OCI-M2 (cell line): ENCODE data around the gene MISP3.
"Not testable (repeated sequence)": the region's sequence is repeated elsewhere in the genome, so short reads cannot be mapped to it uniquely, and the experiment has no call there.

Experiments
- DNase-seq: peaks from one replicate; lab custom pipeline; 2025; ENCODE audit not compliant: unreplicated experiment; lab: John Stamatoyannopoulos, UW

The MISP3 gene

DNA sequence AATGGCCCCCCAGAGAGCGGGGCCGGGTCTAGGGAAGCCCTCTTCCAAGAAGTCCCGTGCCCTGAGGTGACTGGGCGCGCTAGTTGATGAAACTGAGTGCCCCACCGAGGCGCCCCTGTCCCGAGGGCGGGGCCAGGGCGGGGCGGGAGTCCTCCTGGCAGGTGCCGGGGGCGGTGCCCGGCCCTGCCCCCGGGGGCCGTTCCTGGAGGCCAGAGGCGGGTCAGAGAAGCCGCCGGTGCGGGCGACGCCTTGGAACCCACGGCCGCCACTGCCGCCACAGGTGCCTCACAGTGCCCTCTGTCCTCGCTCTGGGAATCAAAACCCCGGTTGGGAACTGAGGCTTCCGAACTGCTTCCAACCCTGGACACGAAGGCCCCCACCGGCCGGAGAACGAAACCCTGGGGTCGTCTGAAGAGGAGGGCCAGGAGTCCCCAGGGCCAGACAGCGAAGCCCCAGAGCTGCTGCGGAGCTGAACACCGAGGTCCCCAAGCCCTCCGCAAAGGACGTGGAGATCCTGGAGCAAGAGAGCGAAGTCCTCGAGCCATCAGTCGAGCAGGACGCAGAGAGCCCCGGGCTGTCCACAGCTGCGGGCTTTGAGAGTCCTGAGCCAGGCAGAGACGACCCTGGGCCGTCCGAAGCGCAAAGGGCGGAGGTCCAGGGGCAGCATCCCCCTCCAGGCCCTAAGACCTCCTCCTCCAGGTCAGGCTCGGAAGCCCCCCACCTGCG, at the start of gene MISP3:
Gene MISP3, plus strand, starts transcription at position 252 of the 726 bp plus-strand sequence. CDS start 524 bp downstream, outside the sequence.
- no peak for DNase-seq

DNA sequence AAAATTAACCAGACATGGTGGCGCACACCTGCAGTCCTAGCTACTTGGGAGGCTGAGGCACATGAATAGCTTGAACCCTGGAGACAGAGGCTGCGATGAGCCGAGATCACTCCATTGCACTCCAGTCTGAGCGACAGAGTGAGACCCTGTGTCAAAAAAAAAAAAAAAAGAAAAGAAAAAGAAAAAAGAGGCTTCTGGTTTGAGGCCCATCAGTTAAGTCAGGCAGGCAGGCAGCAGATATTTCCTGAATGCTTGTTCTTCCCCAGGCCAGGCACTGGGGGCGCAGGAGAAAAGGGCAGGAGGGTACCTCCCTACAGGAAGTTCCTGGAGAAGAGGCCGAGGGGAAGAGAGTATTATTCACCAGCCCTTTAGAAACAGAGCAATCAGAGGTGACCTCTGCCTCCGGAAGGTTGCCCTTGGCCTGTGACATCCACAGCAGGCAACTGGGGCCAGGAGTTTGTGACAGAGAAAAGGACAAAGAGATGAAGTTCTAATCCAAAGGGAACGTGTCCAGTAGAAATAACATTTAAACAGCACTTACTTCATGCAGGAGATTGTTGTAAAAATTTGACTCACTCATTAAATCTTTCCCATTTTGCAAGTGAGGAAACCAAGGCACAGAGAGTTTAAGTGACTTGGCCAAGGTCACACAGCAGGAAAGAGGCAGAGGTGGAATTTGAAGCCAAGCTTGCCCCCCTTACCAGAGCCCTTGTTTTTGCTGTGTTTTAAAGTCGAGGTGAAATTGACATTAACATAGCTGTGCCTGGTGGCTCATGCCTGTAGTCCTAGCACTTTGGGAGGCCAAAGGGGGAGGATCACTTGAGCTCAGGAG, 49.0 kb upstream of the MISP3 start:
- peak; percentile 58 for DNase-seq

DNA sequence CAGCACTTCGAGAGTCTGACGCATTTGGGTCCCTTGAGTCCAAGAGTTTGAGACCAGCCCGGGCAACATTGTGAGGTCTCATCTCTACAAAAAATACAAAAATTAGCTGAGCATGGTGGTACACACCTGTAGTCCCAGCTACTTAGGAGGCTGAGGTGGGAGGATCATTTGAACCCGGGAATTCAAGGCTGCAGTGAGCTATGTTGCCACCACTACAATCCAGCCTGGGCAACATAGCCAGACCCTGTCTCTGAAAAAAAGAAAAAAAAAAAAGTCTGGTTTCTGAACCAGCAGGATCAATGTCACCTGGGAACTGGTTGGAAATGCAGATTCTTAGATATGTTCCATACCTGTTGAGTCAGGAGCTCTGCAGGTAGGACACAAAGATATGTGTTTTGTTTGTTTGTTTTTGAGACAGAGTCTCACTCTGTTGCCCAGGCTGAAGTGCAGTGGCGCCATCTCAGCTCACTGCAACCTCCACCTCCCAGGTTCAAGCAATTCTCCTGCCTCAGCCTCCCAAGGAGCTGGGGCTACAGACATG, 45.9 kb upstream of the MISP3 start:
- not testable (repeated sequence) for DNase-seq

DNA sequence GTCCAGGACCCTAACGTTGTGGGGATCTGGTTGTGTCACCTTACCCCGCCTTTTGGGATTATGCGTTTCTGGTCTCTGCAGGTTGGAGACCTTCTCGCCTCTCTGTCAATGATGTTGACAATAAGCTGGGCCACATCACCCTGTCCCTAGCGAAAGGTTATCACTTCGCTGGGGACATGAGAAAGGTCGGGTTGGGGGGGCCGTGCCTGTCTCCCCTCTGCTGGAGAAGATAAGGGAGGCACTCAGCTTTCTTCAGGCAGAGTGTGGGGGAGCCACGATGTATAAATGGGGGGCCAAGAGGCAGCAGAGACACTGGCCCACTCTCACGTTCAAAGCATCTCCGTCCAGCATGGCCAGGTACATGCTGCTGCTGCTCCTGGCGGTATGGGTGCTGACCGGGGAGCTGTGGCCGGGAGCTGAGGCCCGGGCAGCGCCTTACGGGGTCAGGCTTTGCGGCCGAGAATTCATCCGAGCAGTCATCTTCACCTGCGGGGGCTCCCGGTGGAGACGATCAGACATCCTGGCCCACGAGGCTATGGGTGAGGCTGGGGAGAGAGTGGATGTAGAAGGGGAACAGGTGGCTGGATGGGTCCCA, 44.6 kb upstream of the MISP3 start, which contains the start of gene RLN3:
Gene RLN3, plus strand, starts transcription at position 293 of the 595 bp plus-strand sequence. Its CDS starts 57 bp downstream, at position 350.
- DNase-seq: no peak

DNA sequence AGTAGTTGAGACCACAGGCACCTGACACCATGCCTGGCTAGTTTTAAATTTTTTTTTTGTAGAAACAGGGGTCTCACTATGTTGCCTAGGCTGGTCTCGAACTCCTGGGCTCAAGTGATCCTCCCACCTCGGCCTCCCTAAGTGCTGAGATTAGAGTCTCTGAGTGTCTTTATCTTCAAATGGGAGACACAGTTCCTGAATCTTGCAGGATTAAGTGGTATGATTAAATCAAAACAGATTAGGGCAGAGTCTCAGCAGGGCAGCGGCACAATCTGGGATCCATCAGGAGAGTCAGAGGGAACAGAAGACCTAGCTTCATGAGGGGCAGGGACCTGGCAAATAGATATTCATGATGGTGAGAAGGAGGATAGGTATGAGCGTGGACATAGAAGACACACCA, 43.7 kb upstream of the MISP3 start:
- no peak for DNase-seq

DNA sequence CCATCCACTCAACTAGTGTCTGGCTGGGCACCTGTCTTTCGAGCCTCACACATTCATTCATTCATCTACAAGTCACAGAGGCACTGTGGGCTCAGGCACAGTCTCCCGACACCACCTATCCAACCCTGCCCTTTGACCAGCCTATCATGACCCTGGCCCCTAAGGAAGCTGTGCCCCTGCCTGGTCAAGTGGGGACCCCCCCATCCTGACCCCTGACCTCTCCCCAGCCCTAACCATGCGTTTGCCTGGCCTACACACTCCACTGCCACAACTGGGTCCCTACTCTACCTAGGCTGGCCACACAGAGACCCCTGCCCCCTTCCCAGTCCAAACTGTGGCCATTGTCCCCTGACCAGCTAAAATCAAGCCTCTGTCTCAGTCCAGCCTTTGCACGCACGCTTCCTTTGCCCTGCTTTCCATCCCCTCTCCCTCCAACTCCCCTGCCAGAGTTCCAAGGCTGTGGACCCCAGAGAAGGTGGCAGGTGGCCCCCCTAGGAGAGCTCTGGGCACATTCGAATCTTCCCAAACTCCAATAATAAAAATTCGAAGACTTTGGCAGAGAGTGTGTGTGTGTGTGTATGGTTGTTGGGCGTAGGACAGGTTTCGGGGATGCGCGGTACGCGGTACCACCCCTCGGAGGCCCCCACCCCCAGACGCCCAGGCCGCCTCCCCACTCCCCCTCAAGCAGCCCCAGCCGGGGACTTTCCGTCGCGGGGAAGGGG, 41.4 kb upstream of the MISP3 start:
- DNase-seq: no peak

DNA sequence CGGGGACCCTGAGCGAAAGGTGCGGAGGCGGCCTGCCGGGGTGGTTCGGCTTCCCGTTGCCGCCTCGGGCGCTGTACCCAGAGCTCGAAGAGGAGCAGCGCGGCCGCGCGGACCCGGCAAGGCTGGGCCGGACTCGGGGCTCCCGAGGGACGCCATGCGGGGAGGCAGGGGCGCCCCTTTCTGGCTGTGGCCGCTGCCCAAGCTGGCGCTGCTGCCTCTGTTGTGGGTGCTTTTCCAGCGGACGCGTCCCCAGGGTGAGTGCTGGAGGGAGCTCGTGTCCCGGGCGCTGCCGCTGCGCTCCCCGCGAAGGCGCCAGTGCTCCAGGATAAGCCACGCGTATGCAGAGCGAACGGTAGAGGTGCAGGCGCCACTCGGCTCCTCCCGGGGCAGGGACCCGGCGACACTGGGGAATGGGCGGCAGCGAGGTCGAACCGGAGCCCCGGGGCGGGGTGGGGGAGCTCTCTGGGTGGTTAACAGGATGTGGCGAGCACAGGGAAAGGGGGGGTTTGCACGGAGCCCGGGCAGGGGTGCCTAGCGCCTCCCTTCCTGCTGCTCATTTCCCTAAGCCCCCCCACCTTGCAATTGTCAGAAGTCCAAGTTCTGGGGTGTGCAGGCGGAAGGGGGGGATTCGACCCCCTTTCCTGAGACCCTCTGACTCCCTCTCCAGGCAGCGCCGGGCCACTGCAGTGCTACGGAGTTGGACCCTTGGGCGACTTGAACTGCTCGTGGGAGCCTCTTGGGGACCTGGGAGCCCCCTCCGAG, 40.7 kb upstream of the MISP3 start, which contains the start of gene IL27RA:
Gene IL27RA, plus strand, starts transcription at position 44 of the 762 bp plus-strand sequence. Its CDS starts 111 bp downstream, at position 155.
- peak; percentile 78 for DNase-seq

DNA sequence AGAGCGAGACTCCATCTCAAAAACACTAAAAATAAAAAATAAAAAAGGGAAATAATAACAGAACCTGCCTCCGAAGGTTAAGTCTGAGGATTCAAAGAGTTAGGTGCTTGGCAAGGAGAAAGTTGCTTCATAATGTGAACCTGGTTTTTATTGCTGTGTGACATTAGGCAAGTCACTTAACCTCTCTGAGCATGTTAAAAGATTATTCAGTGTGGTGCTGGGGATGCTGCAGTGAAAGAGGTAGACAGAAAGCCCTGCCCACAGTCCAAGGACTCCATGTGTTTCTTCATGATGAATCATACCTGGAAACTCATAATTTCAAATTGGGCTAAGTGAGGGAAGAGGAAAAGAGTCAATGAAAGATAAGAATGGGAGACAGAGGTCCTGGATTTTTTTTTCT, 38.6 kb upstream of the MISP3 start:
- no peak for DNase-seq

DNA sequence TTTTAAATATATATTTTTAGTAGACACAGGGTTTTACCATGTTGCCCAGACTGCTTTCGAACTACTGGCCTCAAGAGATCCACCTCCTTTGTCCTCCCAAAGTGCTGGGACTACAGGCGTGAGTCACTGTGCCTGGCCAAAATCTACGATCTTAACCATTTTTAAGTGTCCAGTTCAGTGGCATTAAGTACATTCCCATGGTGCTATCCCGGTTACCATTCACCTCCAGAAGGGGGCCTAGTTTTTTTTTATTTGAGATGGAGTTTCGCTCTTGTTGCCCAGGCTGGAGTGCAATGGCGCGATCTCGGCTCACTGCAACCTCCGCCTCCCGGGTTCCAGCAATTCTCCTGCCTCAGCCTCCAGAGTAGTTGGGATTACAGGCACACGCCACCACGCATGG, 37.4 kb upstream of the MISP3 start:
- not testable (repeated sequence) for DNase-seq

DNA sequence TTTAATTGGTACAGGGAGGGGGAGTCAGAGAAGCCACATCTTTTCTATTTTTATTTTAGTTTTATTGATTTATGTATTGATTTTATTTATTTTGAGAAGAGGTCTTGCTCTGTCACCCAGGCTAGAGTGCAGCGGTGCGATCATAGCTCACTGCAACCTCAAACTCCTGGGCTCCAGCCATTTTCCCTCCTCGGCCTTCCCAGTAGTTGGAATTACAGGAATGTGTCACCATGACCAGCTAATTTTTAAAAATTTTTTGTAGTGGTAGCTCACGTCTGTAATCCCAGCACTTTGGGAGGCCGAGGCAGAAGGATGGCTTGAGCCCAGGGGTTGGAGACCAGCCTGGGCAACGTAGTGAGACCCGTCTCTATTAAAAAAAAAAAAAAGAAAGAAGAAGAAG, 36.9 kb upstream of the MISP3 start:
- no peak for DNase-seq

DNA sequence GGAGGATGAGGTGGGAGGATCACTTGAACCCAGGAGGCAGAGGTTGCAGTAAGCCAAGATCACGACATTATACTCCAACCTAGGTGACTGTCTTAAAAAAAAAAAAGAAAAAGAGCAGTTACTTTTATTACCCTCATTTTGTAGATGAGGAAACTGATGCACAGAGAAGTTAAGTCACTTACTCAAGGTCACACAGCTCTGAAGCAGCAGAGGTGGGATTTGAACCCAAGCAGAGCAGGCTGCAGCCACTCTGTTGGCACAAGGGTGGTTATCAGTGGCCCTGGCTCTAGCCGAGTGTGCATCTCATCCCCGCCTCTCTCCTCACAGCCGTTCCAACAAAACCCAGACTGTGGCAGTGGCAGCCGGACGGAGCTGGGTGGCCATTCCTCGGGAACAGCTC, 33.4 kb upstream of the MISP3 start:
- DNase-seq: no peak

DNA sequence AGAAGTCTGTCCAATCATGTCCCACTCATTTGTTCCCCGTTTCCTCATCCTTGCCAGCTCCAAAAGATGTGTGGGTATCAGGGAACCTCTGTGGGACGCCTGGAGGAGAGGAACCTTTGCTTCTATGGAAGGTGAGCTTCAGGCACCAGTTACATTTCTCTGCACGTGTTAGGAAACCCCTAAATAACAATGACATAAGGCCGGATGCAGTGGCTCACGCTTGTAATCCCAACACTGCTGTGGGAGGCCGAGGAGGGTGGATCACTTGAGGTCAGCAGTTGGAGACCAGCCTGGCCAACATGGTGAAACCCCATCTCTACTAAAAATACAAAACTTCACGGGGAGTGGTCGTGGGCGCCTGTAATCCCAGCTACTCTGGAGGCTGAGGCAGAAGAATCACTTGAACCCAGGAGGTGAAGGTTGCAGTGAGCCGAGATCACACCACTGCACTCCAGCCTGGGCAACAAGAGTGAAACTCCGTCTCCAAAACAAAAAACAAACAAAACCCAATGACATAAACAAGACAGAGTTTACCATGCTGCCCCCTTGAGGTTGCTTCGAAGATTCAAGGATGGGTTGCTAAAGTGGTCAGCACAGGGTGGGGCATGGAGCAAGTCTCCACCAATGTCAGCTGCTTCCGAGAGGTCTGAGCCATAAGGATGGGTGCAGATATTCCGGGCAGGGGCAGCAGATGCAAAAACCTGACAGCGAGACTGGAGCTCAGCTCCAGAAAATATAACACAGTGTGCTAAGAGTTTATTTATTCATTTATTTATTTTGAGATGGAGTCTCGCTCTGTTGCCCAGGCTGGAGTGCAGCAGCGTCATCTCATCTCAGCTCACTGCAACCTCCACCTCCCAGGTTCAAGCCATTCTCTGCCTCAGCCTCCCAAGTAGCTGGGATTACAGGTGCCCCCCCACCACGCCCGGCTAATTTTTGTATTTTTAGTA, 29.7 kb upstream of the MISP3 start:
- DNase-seq: not testable (repeated sequence)

DNA sequence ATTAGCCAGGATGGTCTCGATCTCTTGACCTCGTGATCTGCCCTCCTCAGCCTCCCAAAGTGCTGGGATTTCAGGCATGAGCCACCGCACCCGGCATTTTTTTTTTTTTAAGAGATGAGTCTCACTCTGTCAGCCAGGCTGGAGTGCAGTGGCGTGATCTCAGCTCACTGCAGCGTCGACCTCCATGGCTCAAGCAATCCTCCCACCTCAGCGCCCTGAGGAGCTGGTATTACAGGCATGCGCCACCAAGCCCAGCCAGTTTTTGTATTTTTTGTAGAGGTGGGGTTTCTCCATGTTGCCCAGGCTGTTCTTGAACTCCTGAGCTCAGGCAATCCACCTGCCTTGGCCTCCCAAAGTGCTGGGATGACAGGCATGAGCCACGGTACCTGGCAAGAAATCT, 24.7 kb upstream of the MISP3 start:
- not testable (repeated sequence) for DNase-seq

DNA sequence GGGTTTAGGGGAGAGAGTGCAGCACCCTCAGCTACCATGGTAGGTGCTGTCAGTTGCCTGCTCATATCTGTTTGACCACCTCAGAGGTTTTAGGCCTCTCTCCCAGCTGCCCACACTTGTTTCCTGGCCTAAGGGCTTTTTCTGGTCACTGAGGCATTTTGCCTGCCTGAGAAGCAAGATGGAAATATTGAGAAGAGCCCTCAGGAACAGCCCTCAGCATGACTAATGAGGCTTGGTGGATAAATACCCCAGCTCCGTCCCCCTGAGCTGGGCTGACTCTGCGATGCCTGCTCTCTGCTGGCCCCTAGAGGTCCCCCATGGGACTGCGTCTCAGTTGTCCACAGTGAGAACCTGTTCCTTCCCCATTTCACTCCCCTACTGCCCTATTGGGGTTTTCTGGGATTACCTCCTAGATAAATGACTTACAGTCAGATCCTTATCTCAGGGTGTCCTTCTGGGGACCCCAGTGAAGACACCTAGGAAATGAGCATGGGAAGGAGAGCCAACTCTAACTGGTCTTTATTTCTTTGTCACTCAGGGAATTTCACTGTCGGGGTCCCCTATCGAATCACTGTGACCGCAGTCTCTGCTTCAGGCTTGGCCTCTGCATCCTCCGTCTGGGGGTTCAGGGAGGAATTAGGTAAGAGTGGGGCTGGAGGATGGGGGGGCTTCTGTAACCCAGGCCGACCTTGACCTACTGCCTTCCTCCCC, 24.0 kb upstream of the MISP3 start:
- DNase-seq: peak; percentile 74

DNA sequence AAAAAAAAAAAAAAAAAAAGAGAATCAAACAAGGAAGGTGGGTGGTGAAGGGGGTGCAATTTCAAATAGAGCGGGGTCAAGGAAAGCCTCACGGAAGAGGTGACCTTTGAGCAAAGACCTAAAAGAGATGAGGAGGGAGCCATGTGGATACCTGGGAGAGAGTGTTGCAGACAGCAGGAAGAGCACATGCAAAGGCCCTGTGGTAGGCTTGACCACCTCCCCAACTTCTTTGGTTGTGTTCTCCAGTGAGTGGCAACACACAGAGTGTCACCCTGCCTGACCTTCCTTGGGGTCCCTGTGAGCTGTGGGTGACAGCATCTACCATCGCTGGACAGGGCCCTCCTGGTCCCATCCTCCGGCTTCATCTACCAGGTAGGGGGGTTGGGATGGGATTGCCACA, 22.1 kb upstream of the MISP3 start:
- no peak for DNase-seq

DNA sequence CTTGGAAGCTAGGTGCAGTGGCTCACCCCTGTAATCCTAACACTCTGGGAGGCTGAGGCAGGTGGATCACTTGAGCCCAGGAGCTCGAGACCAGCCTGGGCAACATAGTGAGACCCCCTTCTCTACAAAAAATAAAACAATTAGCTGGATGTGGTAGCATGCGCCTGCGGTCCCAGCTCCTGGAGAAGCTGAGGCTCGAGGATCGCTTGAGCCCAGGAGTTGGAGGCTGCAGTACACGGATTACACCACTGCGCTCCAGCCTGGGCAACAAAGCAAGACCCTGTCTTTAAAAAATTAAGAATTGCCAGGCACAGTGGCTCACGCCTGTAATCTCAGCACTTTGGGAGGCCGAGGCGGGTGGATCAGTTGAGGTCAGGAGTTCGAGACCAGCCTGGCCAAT, 21.6 kb upstream of the MISP3 start:
- not testable (repeated sequence) for DNase-seq

DNA sequence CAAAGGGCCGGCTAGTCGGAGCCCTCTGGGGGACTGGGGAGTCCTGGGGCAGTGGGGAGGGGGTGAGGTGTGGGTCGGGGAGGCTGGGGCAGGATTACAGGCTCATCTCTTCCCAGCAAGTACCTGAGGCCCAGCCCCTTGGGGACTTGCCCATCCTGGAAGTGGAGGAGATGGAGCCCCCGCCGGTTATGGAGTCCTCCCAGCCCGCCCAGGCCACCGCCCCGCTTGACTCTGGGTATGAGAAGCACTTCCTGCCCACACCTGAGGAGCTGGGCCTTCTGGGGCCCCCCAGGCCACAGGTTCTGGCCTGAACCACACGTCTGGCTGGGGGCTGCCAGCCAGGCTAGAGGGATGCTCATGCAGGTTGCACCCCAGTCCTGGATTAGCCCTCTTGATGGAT, 20.6 kb upstream of the MISP3 start:
- no peak for DNase-seq

DNA sequence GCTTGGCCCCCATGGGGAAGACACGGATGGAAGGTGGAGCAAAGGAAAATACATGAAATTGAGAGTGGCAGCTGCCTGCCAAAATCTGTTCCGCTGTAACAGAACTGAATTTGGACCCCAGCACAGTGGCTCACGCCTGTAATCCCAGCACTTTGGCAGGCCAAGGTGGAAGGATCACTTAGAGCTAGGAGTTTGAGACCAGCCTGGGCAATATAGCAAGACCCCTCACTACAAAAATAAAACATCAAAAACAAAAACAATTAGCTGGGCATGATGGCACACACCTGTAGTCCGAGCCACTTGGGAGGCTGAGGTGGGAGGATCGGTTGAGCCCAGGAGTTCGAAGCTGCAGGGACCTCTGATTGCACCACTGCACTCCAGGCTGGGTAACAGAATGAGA, 20.1 kb upstream of the MISP3 start:
- DNase-seq: no peak
